HEK293 (cell line): ENCODE results near the gene CANX.
A peak's percentile ranks its signal among the peaks of the same experiment; 100 is the strongest.

Experiments used
- GLI2 ChIP-seq: fragments of 450-650 bp; formaldehyde crosslinking; IDR thresholded peaks from 2 replicates; pipeline ENCODE4; 2017; ENCODE audit warnings: missing biosample characterization, missing genetic modification characterization, low read depth, borderline replicate concordance
- GLIS2 ChIP-seq: fragments of 450-650 bp; formaldehyde crosslinking; IDR thresholded peaks from 2 replicates; pipeline ENCODE4 v1.5.1; 2016; ENCODE audit warnings: missing biosample characterization, missing genetic modification characterization
- INSM2 ChIP-seq: fragments of 450-650 bp; formaldehyde crosslinking; IDR thresholded peaks from 2 replicates; pipeline ENCODE4 v1.5.1; 2016; ENCODE audit warnings: missing biosample characterization, missing genetic modification characterization
- PRDM2 ChIP-seq: fragments of 450-650 bp; formaldehyde crosslinking; IDR thresholded peaks from 2 replicates; pipeline ENCODE4 v1.5.1; 2016; ENCODE audit warnings: missing biosample characterization, missing genetic modification characterization, borderline replicate concordance
- TSHZ1 ChIP-seq: fragments of 450-650 bp; formaldehyde crosslinking; IDR thresholded peaks from 2 replicates; pipeline ENCODE4 v1.5.1; 2016; ENCODE audit warnings: missing biosample characterization, missing genetic modification characterization, borderline replicate concordance
- WT1 ChIP-seq: fragments of 450-650 bp; formaldehyde crosslinking; IDR thresholded peaks from 2 replicates; pipeline ENCODE4 v1.5.1; 2016; ENCODE audit warnings: missing biosample characterization, missing genetic modification characterization
- ZBTB11 ChIP-seq: fragments of 450-650 bp; formaldehyde crosslinking; conservative IDR thresholded peaks from 2 replicates; pipeline ENCODE4 v1.5.1; 2016; ENCODE audit warnings: low read depth, missing biosample characterization, missing genetic modification characterization
- ZBTB48 ChIP-seq: fragments of 450-650 bp; formaldehyde crosslinking; IDR thresholded peaks from 2 replicates; pipeline ENCODE4 v1.5.1; 2016; ENCODE audit warnings: missing biosample characterization, missing genetic modification characterization
- ZBTB7A ChIP-seq: fragments of 450-650 bp; formaldehyde crosslinking; IDR thresholded peaks from 2 replicates; pipeline ENCODE4 v1.5.1; 2016; ENCODE audit warnings: low read depth, missing biosample characterization, missing genetic modification characterization
- ZFHX2 ChIP-seq: fragments of 450-650 bp; formaldehyde crosslinking; conservative IDR thresholded peaks from 2 replicates; pipeline ENCODE4 v1.5.1; 2016; ENCODE audit warnings: missing biosample characterization, missing genetic modification characterization
- ZNF202 ChIP-seq: fragments of 450-650 bp; formaldehyde crosslinking; IDR thresholded peaks from 2 replicates; pipeline ENCODE4 v1.5.1; 2016; ENCODE audit warnings: missing biosample characterization, missing genetic modification characterization, borderline replicate concordance
- ZNF211 ChIP-seq: fragments of 450-650 bp; formaldehyde crosslinking; IDR thresholded peaks from 2 replicates; pipeline ENCODE4 v1.5.1; 2016; ENCODE audit warnings: low read depth, missing biosample characterization, missing genetic modification characterization
- ZNF239 ChIP-seq: fragments of 450-650 bp; formaldehyde crosslinking; IDR thresholded peaks from 2 replicates; pipeline ENCODE4 v1.5.1; 2016; ENCODE audit warnings: missing biosample characterization, missing genetic modification characterization
- ZNF248 ChIP-seq: fragments of 450-650 bp; formaldehyde crosslinking; IDR thresholded peaks from 2 replicates; pipeline ENCODE4 v1.5.1; 2017; ENCODE audit warnings: missing biosample characterization, missing genetic modification characterization
- ZNF311 ChIP-seq: fragments of 450-650 bp; formaldehyde crosslinking; IDR thresholded peaks from 2 replicates; pipeline ENCODE4 v1.5.1; 2017; ENCODE audit warnings: missing biosample characterization, missing genetic modification characterization, borderline replicate concordance
- ZNF394 ChIP-seq: fragments of 450-650 bp; formaldehyde crosslinking; IDR thresholded peaks from 2 replicates; pipeline ENCODE4 v1.5.1; 2016; ENCODE audit warnings: missing biosample characterization, missing genetic modification characterization, mild to moderate bottlenecking, moderate library complexity, borderline replicate concordance
- ZNF433 ChIP-seq: fragments of 450-650 bp; formaldehyde crosslinking; IDR thresholded peaks from 2 replicates; pipeline ENCODE4 v1.5.1; 2016; ENCODE audit warnings: missing biosample characterization, missing genetic modification characterization, low read depth
- ZNF488 ChIP-seq: fragments of 450-650 bp; formaldehyde crosslinking; IDR thresholded peaks from 2 replicates; pipeline ENCODE4 v1.5.1; 2016; ENCODE audit warnings: missing biosample characterization, missing genetic modification characterization
- ZNF501 ChIP-seq: fragments of 450-650 bp; formaldehyde crosslinking; IDR thresholded peaks from 2 replicates; pipeline ENCODE4 v1.5.1; 2016; ENCODE audit warnings: missing biosample characterization, missing genetic modification characterization
- ZNF530 ChIP-seq: fragments of 450-650 bp; formaldehyde crosslinking; IDR thresholded peaks from 2 replicates; pipeline ENCODE4 v1.5.1; 2016; ENCODE audit warnings: low read depth, missing biosample characterization, missing genetic modification characterization
- ZNF560 ChIP-seq: fragments of 450-650 bp; formaldehyde crosslinking; IDR thresholded peaks from 2 replicates; pipeline ENCODE4 v1.5.1; 2017; ENCODE audit warnings: missing biosample characterization, missing genetic modification characterization, borderline replicate concordance
- ZNF629 ChIP-seq: fragments of 450-650 bp; formaldehyde crosslinking; IDR thresholded peaks from 2 replicates; pipeline ENCODE4 v1.5.1; 2017; ENCODE audit warnings: missing biosample characterization, missing genetic modification characterization
- ZNF76 ChIP-seq: fragments of 450-650 bp; formaldehyde crosslinking; IDR thresholded peaks from 2 replicates; pipeline ENCODE4; 2016; ENCODE audit warnings: low read depth, missing biosample characterization, missing genetic modification characterization, borderline replicate concordance

The CANX gene

GRCh38 chr5:179678223-179679013, 20.3 kb upstream of the CANX start (continued):
- peak; percentile 77; the same call in 1 of the 2 replicates for TF ChIP-seq PRDM2
- peak; percentile 100 for TF ChIP-seq ZNF560 (tag by site-specific recombination)
- peak; percentile 30; the same call in 1 of the 2 replicates for TF ChIP-seq ZBTB48
- no peak for TF ChIP-seq ZNF248 (tag by site-specific recombination)
- TF ChIP-seq ZBTB7A (tag by site-specific recombination) = no peak
- TF ChIP-seq ZNF239 (tag by site-specific recombination) = 0 out of 2 replicates have a peak, but pooled peaks have one; percentile 61
- no peak for TF ChIP-seq INSM2
- peak; percentile 53; the same call in 1 of the 2 replicates for TF ChIP-seq ZNF202 (tag by site-specific recombination)
- peak; percentile 89 for TF ChIP-seq ZNF629 (tag by site-specific recombination)
- TF ChIP-seq ZNF433 (tag by site-specific recombination) = no peak
- peak; percentile 64 for TF ChIP-seq ZFHX2 (tag by site-specific recombination)
- no peak for TF ChIP-seq TSHZ1
- no peak for TF ChIP-seq ZNF488 (tag by site-specific recombination)
- peak; percentile 85 for TF ChIP-seq ZNF394 (tag by site-specific recombination)
- TF ChIP-seq ZNF311 (tag by site-specific recombination) = no peak
- 0 out of 2 replicates have a peak, but pooled peaks have one; percentile 0 for TF ChIP-seq ZBTB11
- no peak for TF ChIP-seq ZNF530 (tag by site-specific recombination)
- TF ChIP-seq ZNF211 (tag by site-specific recombination) = no peak
- peak; percentile 96 for TF ChIP-seq GLIS2 (tag by site-specific recombination)
- peak; percentile 98 for TF ChIP-seq ZNF501
- TF ChIP-seq GLI2 (tag by site-specific recombination) = no peak
- TF ChIP-seq WT1 (tag by site-specific recombination) = peak; percentile 47; the same call in 1 of the 2 replicates
- TF ChIP-seq ZNF76 = peak; percentile 72; the same call in 1 of the 2 replicates
